ENCODE measurements around the gene ITPR1. TPM values are rescaled to one million over a fixed set of nuclear protein-coding genes. Genes with fewer than 3 reads are reported as not detected.

ITPR1 gene
- total and polyA plus RNA-seq, 3 donors from 2014 or later: 26.5 to 129 (median 59.7) TPM

GRCh38 chr3:4687167-4687566 is 194.0 kb downstream of the ITPR1 start:
- Histone ChIP-seq H3K27me3 (no peaks in the 10 kb centered on the region), H3K9me3 (no peaks in the 10 kb centered on the region), H3K36me3 (ENCODE audit: low read depth, missing control alignments) (no peaks in the 10 kb centered on the region), H3K4me1 (no peaks in the 10 kb centered on the region), H3K27ac (peak overlapping the region in 1 of 2 donors; percentile 30), H3K4me3 (no peak overlapping the region)
- 52 to 64% methylated on average over 4 of the region's 4 CpGs for WGBS, 2 donors
- intact Hi-C loops (cut with DNase I; ENCODE audit: low total_unique reads): no loop called here
- DNase-seq: no peak
- TF ChIP-seq POLR2A (IDR thresholded peaks at IDR 0.05): no peak
- no peak for TF ChIP-seq CTCF (IDR thresholded peaks at IDR 0.05)

GRCh38 chr3:4687596-4687995 is 194.4 kb downstream of the ITPR1 start:
- Histone ChIP-seq H3K27ac (peak overlapping the region in 1 of 2 donors; percentile 30), H3K36me3 (ENCODE audit: low read depth, missing control alignments) (no peaks in the 10 kb centered on the region)
- 69 to 84% methylated on average over 5 of the region's 5 CpGs for WGBS, 2 donors

GRCh38 chr3:4688411-4688810 is 195.3 kb downstream of the ITPR1 start:
- no peaks in the 10 kb centered on the region for H3K9me3 ChIP-seq

More at GRCh38 chr3:4687596-4687995, 194.4 kb downstream of the ITPR1 start:
- intact Hi-C loops (cut with DNase I; ENCODE audit: low total_unique reads): no loop called here
- H3K9me3 ChIP-seq: no peaks in the 10 kb centered on the region
- DNase-seq: no peak
- no peak for TF ChIP-seq CTCF (IDR thresholded peaks at IDR 0.05)
- no peak for TF ChIP-seq POLR2A (IDR thresholded peaks at IDR 0.05)
- H3K27me3 ChIP-seq: no peaks in the 10 kb centered on the region
- no peaks in the 10 kb centered on the region for H3K4me1 ChIP-seq
- H3K4me3 ChIP-seq: no peak overlapping the region

GRCh38 chr3:4689021-4689420 is 195.9 kb downstream of the ITPR1 start:
- no peak overlapping the region for H3K4me3 ChIP-seq
- no peaks in the 10 kb centered on the region for H3K4me1 ChIP-seq
- H3K9me3 ChIP-seq: no peaks in the 10 kb centered on the region
- no peak overlapping the region for H3K27ac ChIP-seq
- intact Hi-C loops (cut with DNase I; ENCODE audit: low total_unique reads): no loop called here
- TF ChIP-seq CTCF (IDR thresholded peaks at IDR 0.05) (no peak), POLR2A (IDR thresholded peaks at IDR 0.05) (no peak)
- no peaks in the 10 kb centered on the region for H3K27me3 ChIP-seq
- no peaks in the 10 kb centered on the region for H3K36me3 ChIP-seq (ENCODE audit: low read depth, missing control alignments)
- DNase-seq: no peak

More at GRCh38 chr3:4688411-4688810, 195.3 kb downstream of the ITPR1 start:
- intact Hi-C loops (cut with DNase I; ENCODE audit: low total_unique reads): no loop called here
- peak; percentile 29 for DNase-seq
- Histone ChIP-seq H3K36me3 (ENCODE audit: low read depth, missing control alignments) (no peaks in the 10 kb centered on the region), H3K27ac (no peak overlapping the region), H3K4me1 (no peaks in the 10 kb centered on the region), H3K4me3 (no peak overlapping the region), H3K27me3 (no peaks in the 10 kb centered on the region)
- no peak for TF ChIP-seq CTCF (IDR thresholded peaks at IDR 0.05)
- no peak for TF ChIP-seq POLR2A (IDR thresholded peaks at IDR 0.05)
- WGBS, 2 donors: 66 to 68% methylated on average over 4 of the region's 4 CpGs

GRCh38 chr3:4690277-4690676 is 197.1 kb downstream of the ITPR1 start:
- TF ChIP-seq POLR2A (IDR thresholded peaks at IDR 0.05) (no peak), CTCF (IDR thresholded peaks at IDR 0.05) (no peak)
- no peak for DNase-seq
- H3K4me1 ChIP-seq: no peaks in the 10 kb centered on the region
- no peaks in the 10 kb centered on the region for H3K9me3 ChIP-seq
- no peaks in the 10 kb centered on the region for H3K36me3 ChIP-seq (ENCODE audit: low read depth, missing control alignments)
- no peak overlapping the region for H3K27ac ChIP-seq
- no peaks in the 10 kb centered on the region for H3K27me3 ChIP-seq
- no peak overlapping the region for H3K4me3 ChIP-seq
- WGBS, 2 donors: 94 to 96% methylated on average over 1 of the region's 1 CpG
- intact Hi-C loops (cut with DNase I; ENCODE audit: low total_unique reads): no loop called here
